ENCODE data around the gene LRRC41.

Gene LRRC41

DNA sequence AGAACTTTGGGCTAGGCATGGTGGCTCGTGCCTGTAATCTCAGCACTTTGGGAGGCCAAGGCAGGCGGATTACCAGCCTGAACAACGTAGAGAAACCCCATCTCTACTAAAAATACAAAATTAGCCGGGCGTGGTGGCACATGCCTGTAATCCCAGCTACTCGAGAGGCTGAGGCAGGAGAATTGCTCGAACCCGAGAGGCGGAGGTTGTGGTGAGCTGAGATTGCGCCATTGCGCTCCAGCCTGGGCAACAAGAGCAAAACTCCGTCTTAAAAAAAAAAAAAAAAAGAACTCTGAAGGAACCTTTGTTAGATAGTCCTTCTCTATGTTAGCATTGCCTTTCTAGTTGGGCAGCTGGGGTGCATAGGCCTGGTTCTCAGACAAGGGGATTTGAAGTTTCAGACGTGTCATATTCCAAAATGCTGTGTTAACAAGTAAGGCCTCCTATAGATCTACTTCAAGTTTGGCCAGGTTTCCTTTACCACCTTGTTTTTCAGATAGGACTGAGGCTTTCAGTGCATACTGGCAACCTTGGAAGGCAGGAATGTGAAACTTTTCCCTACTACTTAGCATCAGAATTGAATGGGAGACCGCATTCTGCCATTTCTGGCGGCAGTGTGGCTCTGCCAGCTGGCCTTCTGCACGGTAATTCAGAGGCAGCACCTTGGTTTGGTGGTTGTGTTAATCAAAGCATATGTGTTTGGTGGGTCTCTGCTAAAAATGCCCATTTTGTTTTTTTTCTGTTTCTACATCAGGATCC, 6.2 kb upstream of the LRRC41 start:
- Mint-ChIP-seq H3K9me3 (no peaks in the 10 kb centered on the region), H3K36me3 (ENCODE audit: low read depth) (peaks cover 55% of the 10 kb centered on the region)

GRCh38 chr1:46306159-46306530, 2.7 kb upstream of the LRRC41 start:
- DNase-seq (no peak), ATAC-seq (no peak)
- peaks cover 44% of the 10 kb centered on the region for H3K4me1 Mint-ChIP-seq
- no peak overlapping the region for H3K27ac Mint-ChIP-seq
- H3K36me3 Mint-ChIP-seq (ENCODE audit: low read depth) = peaks cover 46% of the 10 kb centered on the region
- no peaks in the 10 kb centered on the region for H3K9me3 Mint-ChIP-seq
- H3K27me3 Mint-ChIP-seq = no peaks in the 10 kb centered on the region
- H3K4me3 Mint-ChIP-seq = peak overlapping the region; percentile 61

More for the DNA sequence above, 6.2 kb upstream of the LRRC41 start:
- DNase-seq = no peak
- no peak overlapping the region for H3K27ac Mint-ChIP-seq
- no peak overlapping the region for H3K4me3 Mint-ChIP-seq
- no peak for ATAC-seq
- H3K4me1 Mint-ChIP-seq = peaks cover 32% of the 10 kb centered on the region
- no peaks in the 10 kb centered on the region for H3K27me3 Mint-ChIP-seq

DNA sequence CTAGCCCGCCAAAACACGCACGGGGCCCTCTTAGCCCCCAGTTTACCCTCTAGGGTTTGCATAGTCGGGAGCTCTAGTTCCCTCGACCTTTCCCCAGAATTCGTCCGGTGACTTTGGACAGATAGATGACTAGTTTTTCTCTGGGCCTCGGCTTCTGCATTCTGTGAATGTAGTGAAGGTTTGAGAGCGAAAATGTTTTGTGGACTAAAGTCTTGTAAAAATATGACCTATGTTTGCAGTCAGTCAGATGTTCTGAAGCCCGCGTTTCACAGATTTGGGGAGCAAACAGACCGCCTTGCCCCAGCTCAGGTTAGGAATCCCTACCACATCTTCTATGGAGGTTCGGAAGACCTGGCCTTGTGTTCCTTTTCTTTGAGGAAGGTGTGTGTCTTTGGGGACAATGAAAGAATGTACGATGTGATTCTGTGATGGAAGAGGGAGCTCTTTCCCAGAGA, 483 bp upstream of the LRRC41 start:
- peaks cover 38% of the 10 kb centered on the region for H3K36me3 Mint-ChIP-seq (ENCODE audit: low read depth)
- no peak for DNase-seq

DNA sequence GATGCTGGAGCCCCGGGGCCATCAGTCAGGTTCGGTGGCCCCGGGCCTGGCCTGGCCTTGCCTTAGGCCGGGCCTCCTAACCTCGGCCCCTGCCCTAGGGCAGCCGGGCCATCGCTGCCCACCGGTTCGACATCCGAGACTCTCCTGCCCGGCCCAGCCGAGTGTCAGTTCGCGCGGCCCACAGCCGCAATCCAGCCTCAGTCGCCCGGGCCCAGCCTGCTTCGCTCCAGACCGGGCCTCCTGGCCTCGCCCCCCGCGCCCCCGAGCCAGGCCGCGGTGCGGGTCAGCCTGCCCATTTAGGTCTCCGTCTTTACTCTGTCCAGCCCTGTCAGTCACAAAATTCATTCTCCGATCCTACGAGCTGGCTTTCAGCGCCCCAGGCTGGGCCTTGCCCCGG, 777 bp downstream of the LRRC41 start:
- Mint-ChIP-seq H3K27me3 (no peaks in the 10 kb centered on the region), H3K4me1 (peaks cover 47% of the 10 kb centered on the region), H3K36me3 (ENCODE audit: low read depth) (peaks cover 32% of the 10 kb centered on the region), H3K27ac (peak overlapping the region; percentile 99), H3K4me3 (peak overlapping the region; percentile 96), H3K9me3 (no peaks in the 10 kb centered on the region)
- DNase-seq = peak; percentile 36
- peak; percentile 2 for ATAC-seq

More for the DNA sequence above, 483 bp upstream of the LRRC41 start:
- ATAC-seq = peak; percentile 11
- Mint-ChIP-seq H3K27ac (peak overlapping the region; percentile 99), H3K27me3 (no peaks in the 10 kb centered on the region), H3K9me3 (no peaks in the 10 kb centered on the region), H3K4me3 (peak overlapping the region; percentile 96), H3K4me1 (peaks cover 53% of the 10 kb centered on the region)

GRCh38 chr1:46301808-46302640, 1.4 kb downstream of the LRRC41 start:
- Mint-ChIP-seq H3K4me1 (peaks cover 42% of the 10 kb centered on the region), H3K4me3 (peak overlapping the region; percentile 96)

GRCh38 chr1:46301406-46301807, 2.0 kb downstream of the LRRC41 start:
- no peaks in the 10 kb centered on the region for H3K9me3 Mint-ChIP-seq
- H3K27me3 Mint-ChIP-seq = no peaks in the 10 kb centered on the region
- H3K27ac Mint-ChIP-seq = peak overlapping the region; percentile 99
- peaks cover 35% of the 10 kb centered on the region for H3K4me1 Mint-ChIP-seq
- peaks cover 36% of the 10 kb centered on the region for H3K36me3 Mint-ChIP-seq (ENCODE audit: low read depth)
- peak overlapping the region; percentile 96 for H3K4me3 Mint-ChIP-seq
- DNase-seq (no peak), ATAC-seq (no peak)

More at GRCh38 chr1:46301808-46302640, 1.4 kb downstream of the LRRC41 start:
- peak; percentile 64 for DNase-seq
- peak; percentile 50 for ATAC-seq
- peaks cover 35% of the 10 kb centered on the region for H3K36me3 Mint-ChIP-seq (ENCODE audit: low read depth)
- H3K27ac Mint-ChIP-seq = peak overlapping the region; percentile 99
- no peaks in the 10 kb centered on the region for H3K27me3 Mint-ChIP-seq
- H3K9me3 Mint-ChIP-seq = no peaks in the 10 kb centered on the region

DNA sequence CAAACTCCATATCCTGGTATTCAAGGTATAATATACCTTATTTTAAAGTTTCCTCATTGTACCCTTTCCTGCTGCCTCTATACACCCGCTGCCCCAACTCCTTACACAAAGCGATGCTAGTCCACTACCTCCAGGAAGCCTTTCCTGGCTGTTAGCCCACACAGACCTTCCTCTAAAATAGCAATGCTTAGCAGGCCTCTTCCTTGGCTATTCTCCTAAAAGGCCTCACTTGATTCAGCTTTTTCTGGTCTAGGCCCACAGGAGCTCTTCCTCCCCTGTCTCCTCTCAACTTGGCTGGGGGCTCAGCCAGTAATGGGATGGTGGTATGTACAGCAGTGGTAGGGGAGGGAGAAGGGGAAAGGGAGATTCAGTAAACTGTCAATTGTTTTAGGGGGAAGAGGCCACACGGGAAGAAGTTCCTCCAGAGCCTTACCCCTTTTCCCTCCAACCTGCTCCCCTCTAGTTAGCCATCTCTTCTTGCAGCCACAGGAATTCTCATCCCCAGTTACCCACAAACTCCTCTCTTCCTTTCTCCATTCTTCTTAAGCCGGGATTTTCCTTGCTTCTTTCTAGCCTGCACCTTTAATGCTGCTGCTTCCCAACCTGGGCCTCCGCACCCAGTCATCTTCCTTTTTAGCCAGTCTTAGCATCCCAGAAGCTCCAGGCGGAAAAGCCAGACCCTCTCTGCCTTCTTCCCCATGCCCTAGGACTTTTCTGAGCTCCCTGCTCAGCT, 2.6 kb downstream of the LRRC41 start:
- ATAC-seq (no peak), DNase-seq (no peak)
- Mint-ChIP-seq H3K9me3 (no peaks in the 10 kb centered on the region), H3K4me3 (peak overlapping the region; percentile 96), H3K4me1 (peaks cover 30% of the 10 kb centered on the region), H3K36me3 (ENCODE audit: low read depth) (peaks cover 36% of the 10 kb centered on the region), H3K27me3 (no peaks in the 10 kb centered on the region), H3K27ac (peak overlapping the region; percentile 99)

DNA sequence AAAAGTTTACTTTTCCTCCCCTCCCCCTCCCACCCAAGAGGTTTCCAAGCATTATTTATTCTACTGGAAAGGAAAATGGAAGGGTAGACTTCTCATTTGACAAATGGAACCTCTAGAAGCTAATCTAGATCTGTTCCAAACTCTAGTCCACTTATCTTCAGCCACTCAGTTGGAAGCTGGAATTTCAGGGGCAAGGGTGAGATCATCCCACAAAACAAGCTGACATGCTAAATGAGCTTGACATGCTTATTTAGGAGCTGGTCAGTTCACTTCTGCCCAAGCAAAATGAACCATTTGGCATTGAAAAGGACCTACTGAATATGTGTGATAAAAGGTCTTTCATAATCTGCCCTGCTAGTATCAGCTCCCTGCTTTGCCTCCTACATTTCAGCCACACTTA, 5.0 kb downstream of the LRRC41 start:
- no peak for ATAC-seq
- H3K4me3 Mint-ChIP-seq = no peak overlapping the region
- no peak for DNase-seq
- no peak overlapping the region for H3K27ac Mint-ChIP-seq
- H3K27me3 Mint-ChIP-seq = no peaks in the 10 kb centered on the region
- peaks cover 30% of the 10 kb centered on the region for H3K36me3 Mint-ChIP-seq (ENCODE audit: low read depth)
- H3K9me3 Mint-ChIP-seq = no peaks in the 10 kb centered on the region
- H3K4me1 Mint-ChIP-seq = peaks cover 14% of the 10 kb centered on the region

DNA sequence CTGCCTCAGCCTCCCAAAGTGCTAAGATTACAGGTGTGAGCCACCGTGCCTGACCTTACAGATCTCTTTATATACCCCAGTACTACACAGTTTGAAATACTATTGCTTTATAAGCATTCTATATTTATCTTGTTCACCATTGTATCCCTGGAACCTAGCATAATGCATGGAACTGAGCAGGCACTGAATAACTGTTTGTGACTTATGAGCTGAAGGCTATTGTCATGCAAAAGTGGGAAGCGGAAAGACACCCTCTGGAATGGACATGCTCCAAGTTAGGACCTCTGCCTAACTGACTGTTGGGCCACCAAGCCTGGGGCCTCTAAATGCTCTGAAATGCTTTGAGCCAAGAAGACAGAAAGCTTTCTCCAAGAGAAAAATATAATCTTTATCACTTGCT, 8.1 kb downstream of the LRRC41 start:
- Mint-ChIP-seq H3K27ac (no peak overlapping the region), H3K36me3 (ENCODE audit: low read depth) (peaks cover 34% of the 10 kb centered on the region), H3K4me3 (no peak overlapping the region), H3K4me1 (peaks cover under 1% of the 10 kb centered on the region), H3K9me3 (no peaks in the 10 kb centered on the region), H3K27me3 (no peaks in the 10 kb centered on the region)
- no peak for DNase-seq
- ATAC-seq = no peak

DNA sequence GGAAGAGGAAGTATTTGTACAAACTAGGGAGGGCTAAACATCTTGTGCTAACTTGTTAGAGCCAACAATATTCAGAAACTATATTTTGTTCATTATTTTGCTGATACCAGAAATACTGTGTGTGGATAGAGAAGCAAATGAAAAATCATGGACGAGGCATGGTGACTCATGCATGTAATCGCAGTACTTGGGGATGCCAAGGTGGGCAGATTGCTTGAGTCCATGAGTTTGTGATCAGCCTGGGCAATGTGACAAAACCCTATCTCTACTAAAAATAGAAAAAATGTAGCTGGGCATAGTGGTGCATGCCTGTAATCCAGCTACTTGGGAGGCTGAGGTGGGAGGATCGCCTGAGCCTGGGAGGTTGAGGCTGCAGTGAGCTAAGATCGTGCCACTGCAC, 13.4 kb downstream of the LRRC41 start:
- Mint-ChIP-seq H3K4me3 (no peak overlapping the region), H3K27ac (no peak overlapping the region), H3K9me3 (no peaks in the 10 kb centered on the region), H3K4me1 (peaks cover 10% of the 10 kb centered on the region), H3K27me3 (no peaks in the 10 kb centered on the region), H3K36me3 (ENCODE audit: low read depth) (peaks cover 29% of the 10 kb centered on the region)
- DNase-seq (no peak), ATAC-seq (no peak)

- Mint-ChIP-seq H3K27ac (no peak overlapping the region), H3K4me1 (peaks cover 10% of the 10 kb centered on the region), H3K27me3 (no peaks in the 10 kb centered on the region), H3K9me3 (no peaks in the 10 kb centered on the region), H3K4me3 (no peak overlapping the region), H3K36me3 (ENCODE audit: low read depth) (peaks cover 34% of the 10 kb centered on the region)
- ATAC-seq (no peak), DNase-seq (no peak)
Observed at GRCh38 chr1:46289134-46289494, 14.3 kb downstream of the LRRC41 start.

DNA sequence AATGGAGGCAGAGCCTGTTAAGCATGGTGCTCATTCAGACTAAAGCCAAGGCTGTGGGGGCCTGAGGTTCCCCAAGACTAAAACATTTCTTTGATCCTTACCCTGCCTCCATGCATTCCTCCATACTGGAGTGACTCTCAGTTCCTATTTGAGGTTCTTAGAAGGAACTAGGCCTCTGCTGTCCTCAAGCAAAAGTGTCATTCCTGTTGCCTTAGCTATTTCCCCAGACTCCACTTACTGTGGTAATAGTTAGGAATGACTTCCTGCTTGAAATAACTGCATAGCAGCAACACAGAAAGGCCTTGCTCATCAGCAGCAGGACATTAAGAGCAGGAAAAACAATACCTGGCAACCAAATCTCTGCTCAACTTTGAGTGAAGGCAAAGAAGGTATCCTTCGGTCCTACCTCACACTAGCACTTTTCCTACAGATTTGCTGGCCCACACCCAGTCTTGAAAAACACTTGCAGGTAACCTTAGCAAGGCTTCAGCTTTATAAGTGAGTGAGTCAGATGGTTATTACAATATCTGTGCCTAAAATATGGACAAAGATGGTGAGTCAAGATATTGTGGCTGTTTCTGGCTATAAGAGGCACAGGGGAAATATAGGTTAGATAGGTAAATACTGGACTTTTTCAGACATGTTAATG, 14.8 kb downstream of the LRRC41 start:
- ATAC-seq (no peak), DNase-seq (no peak)
- Mint-ChIP-seq H3K36me3 (ENCODE audit: low read depth) (peaks cover 32% of the 10 kb centered on the region), H3K27me3 (no peaks in the 10 kb centered on the region), H3K4me3 (no peak overlapping the region), H3K27ac (peak overlapping the region; percentile 15), H3K9me3 (no peaks in the 10 kb centered on the region), H3K4me1 (peaks cover 10% of the 10 kb centered on the region)

GRCh38 chr1:46285730-46286477, 17.5 kb downstream of the LRRC41 start:
- Mint-ChIP-seq H3K9me3 (no peaks in the 10 kb centered on the region), H3K27me3 (no peaks in the 10 kb centered on the region), H3K4me1 (peaks cover 10% of the 10 kb centered on the region), H3K4me3 (no peak overlapping the region), H3K36me3 (ENCODE audit: low read depth) (peaks cover 44% of the 10 kb centered on the region), H3K27ac (peak overlapping the region; percentile 50)
- DNase-seq (peak; percentile 49), ATAC-seq (peak; percentile 80)

Data from activated naive CD8-positive, alpha-beta T cell treated with anti-CD3 and anti-CD28 coated beads, Interleukin-2, amount 50 U/mL, for 24 hours (primary cell).